ENCODE measurements around the gene SPATA31C2. TPM values are rescaled to one million over a fixed set of nuclear protein-coding genes. Genes with fewer than 3 reads are reported as not detected.
"Not testable (repeated sequence)": the region's sequence is repeated elsewhere in the genome, so short reads cannot be mapped to it uniquely, and the experiment has no call there.

The SPATA31C2 gene
- total RNA-seq, 2 donors from 2014 or later = not detected

- not testable (repeated sequence) for H3K4me3 ChIP-seq (ENCODE audit: low read length); H3K4me3 Mint-ChIP-seq; H3K27me3 Mint-ChIP-seq (ENCODE audit: insufficient read depth); H3K9me3 Mint-ChIP-seq; H3K27me3 ChIP-seq (ENCODE audit: control insufficient read depth, insufficient read depth, low read length, poor library complexity, severe bottlenecking); H3K4me1 ChIP-seq (ENCODE audit: control insufficient read depth, insufficient read depth, low read length); H3K4me1 Mint-ChIP-seq; H3K9me3 ChIP-seq (ENCODE audit: control insufficient read depth, low read length); H3K36me3 ChIP-seq (ENCODE audit: control insufficient read depth, insufficient read depth, low read length); H3K27ac ChIP-seq (ENCODE audit: low read depth, low read length); H3K36me3 Mint-ChIP-seq (ENCODE audit: low read depth); H3K9ac ChIP-seq (ENCODE audit: extremely low read depth, low read length, poor library complexity, severe bottlenecking); H3K27ac Mint-ChIP-seq
- WGBS, 2 experiments (ENCODE audit: insufficient coverage in 1 of 2, insufficient read length in 1 of 2) = 96% methylated on average over 3 of the region's 13 CpGs; no CpG with 5 or more reads in 1 of the 2 experiments
- DNase-seq = peak; percentile 9
Measured at GRCh38 chr9:88114968-88115612, 23.2 kb downstream of the SPATA31C2 start.

- not testable (repeated sequence) for H3K27me3 ChIP-seq (ENCODE audit: control insufficient read depth, insufficient read depth, low read length, poor library complexity, severe bottlenecking); H3K4me3 Mint-ChIP-seq; H3K27ac ChIP-seq (ENCODE audit: low read depth, low read length); H3K9ac ChIP-seq (ENCODE audit: extremely low read depth, low read length, poor library complexity, severe bottlenecking); H3K27me3 Mint-ChIP-seq (ENCODE audit: insufficient read depth); H3K27ac Mint-ChIP-seq; H3K9me3 ChIP-seq (ENCODE audit: control insufficient read depth, low read length); H3K36me3 Mint-ChIP-seq (ENCODE audit: low read depth); H3K9me3 Mint-ChIP-seq; H3K4me3 ChIP-seq (ENCODE audit: low read length); H3K4me1 Mint-ChIP-seq; H3K36me3 ChIP-seq (ENCODE audit: control insufficient read depth, insufficient read depth, low read length); H3K4me1 ChIP-seq (ENCODE audit: control insufficient read depth, insufficient read depth, low read length)
- peak; percentile 17 for DNase-seq
- WGBS, 2 experiments (ENCODE audit: insufficient coverage in 1 of 2, insufficient read length in 1 of 2) = 89 to 96% methylated on average over 4 to 11 of the region's 17 CpGs
Measured at GRCh38 chr9:88114283-88114967, 23.9 kb downstream of the SPATA31C2 start.

GRCh38 chr9:88113156-88114130, 24.8 kb downstream of the SPATA31C2 start:
- H3K4me1 ChIP-seq (ENCODE audit: control insufficient read depth, insufficient read depth, low read length); H3K9me3 Mint-ChIP-seq; H3K27me3 ChIP-seq (ENCODE audit: control insufficient read depth, insufficient read depth, low read length, poor library complexity, severe bottlenecking); H3K27ac Mint-ChIP-seq; H3K9ac ChIP-seq (ENCODE audit: extremely low read depth, low read length, poor library complexity, severe bottlenecking); H3K4me3 ChIP-seq (ENCODE audit: low read length); H3K27me3 Mint-ChIP-seq (ENCODE audit: insufficient read depth); H3K4me1 Mint-ChIP-seq; H3K4me3 Mint-ChIP-seq; H3K36me3 ChIP-seq (ENCODE audit: control insufficient read depth, insufficient read depth, low read length); H3K36me3 Mint-ChIP-seq (ENCODE audit: low read depth); H3K27ac ChIP-seq (ENCODE audit: low read depth, low read length); H3K9me3 ChIP-seq (ENCODE audit: control insufficient read depth, low read length): not testable (repeated sequence)
- peak; percentile 34 for DNase-seq
- 83 to 95% methylated on average over 2 to 28 of the region's 38 CpGs for WGBS, 2 experiments (ENCODE audit: insufficient coverage in 1 of 2, insufficient read length in 1 of 2)

- H3K27me3 ChIP-seq (ENCODE audit: control insufficient read depth, insufficient read depth, low read length, poor library complexity, severe bottlenecking) = no peaks in the 10 kb centered on the region
- no peaks in the 10 kb centered on the region for H3K27me3 Mint-ChIP-seq (ENCODE audit: insufficient read depth)
- H3K9ac ChIP-seq (ENCODE audit: extremely low read depth, low read length, poor library complexity, severe bottlenecking) = no peak overlapping the region
- no peak for TF ChIP-seq CTCF (conservative IDR thresholded peaks at IDR 0.05)
- no peak overlapping the region for H3K27ac ChIP-seq (ENCODE audit: low read depth, low read length)
- H3K4me1 ChIP-seq (ENCODE audit: control insufficient read depth, insufficient read depth, low read length) = no peaks in the 10 kb centered on the region
- no peak overlapping the region for H3K4me3 ChIP-seq (ENCODE audit: low read length)
- no peak overlapping the region for H3K4me3 Mint-ChIP-seq
- no peaks in the 10 kb centered on the region for H3K36me3 Mint-ChIP-seq (ENCODE audit: low read depth)
- 87% methylated on average over 3 of the region's 3 CpGs; no CpG with 5 or more reads in 1 of the 2 experiments for WGBS, 2 experiments (ENCODE audit: insufficient coverage in 1 of 2, insufficient read length in 1 of 2)
- peaks cover 5% of the 10 kb centered on the region for H3K9me3 Mint-ChIP-seq
- H3K4me1 Mint-ChIP-seq = peaks cover 5% of the 10 kb centered on the region
- no peak for DNase-seq
- no peaks in the 10 kb centered on the region for H3K36me3 ChIP-seq (ENCODE audit: control insufficient read depth, insufficient read depth, low read length)
- no peak overlapping the region for H3K27ac Mint-ChIP-seq
- peaks cover 4% of the 10 kb centered on the region for H3K9me3 ChIP-seq (ENCODE audit: control insufficient read depth, low read length)
Measured at GRCh38 chr9:88110026-88110425, 28.2 kb downstream of the SPATA31C2 start.

Measured in endodermal cell (in vitro differentiated cells).